Activated CD8-positive, alpha-beta memory T cell treated with anti-CD3 and anti-CD28 coated beads, Interleukin-2, amount 50 U/mL, for 24 hours (primary cell): ENCODE measurements around the gene YAE1.
"Not testable (repeated sequence)": the region's sequence is repeated elsewhere in the genome, so short reads cannot be mapped to it uniquely, and the experiment has no call there.

Experiments used
- DNase-seq: peaks from one replicate; pipeline ENCODE4 v3.0.0-alpha.2; 2020; ENCODE audit errors: extremely low read depth

Gene YAE1

GRCh38 chr7:39566023-39566921, at the start of gene YAE1:
Gene YAE1, plus strand, starts transcription at chr7:39566404. Its CDS starts 15 bp downstream, at chr7:39566419.
- DNase-seq = peak; percentile 56

GRCh38 chr7:39516498-39516897, 49.7 kb upstream of the YAE1 start:
- DNase-seq = no peak

GRCh38 chr7:39517240-39517639, 49.0 kb upstream of the YAE1 start:
- no peak for DNase-seq

GRCh38 chr7:39525926-39526325, 40.3 kb upstream of the YAE1 start:
- DNase-seq = no peak

GRCh38 chr7:39526666-39527065, 39.5 kb upstream of the YAE1 start:
- DNase-seq = no peak

- no peak for DNase-seq
Measured at GRCh38 chr7:39527296-39527695, 38.9 kb upstream of the YAE1 start.

GRCh38 chr7:39527951-39528350, 38.3 kb upstream of the YAE1 start:
- DNase-seq = no peak

- DNase-seq = no peak
Measured at GRCh38 chr7:39528849-39529248, 37.4 kb upstream of the YAE1 start.

- no peak for DNase-seq
Measured at GRCh38 chr7:39529582-39529981, 36.6 kb upstream of the YAE1 start.

GRCh38 chr7:39530971-39531370, 35.2 kb upstream of the YAE1 start:
- no peak for DNase-seq

GRCh38 chr7:39531818-39532217, 34.4 kb upstream of the YAE1 start:
- no peak for DNase-seq

GRCh38 chr7:39532832-39533231, 33.4 kb upstream of the YAE1 start:
- DNase-seq = no peak

- no peak for DNase-seq
Measured at GRCh38 chr7:39534599-39534998, 31.6 kb upstream of the YAE1 start.

- DNase-seq = no peak
Measured at GRCh38 chr7:39535064-39535463, 31.1 kb upstream of the YAE1 start.

- DNase-seq = no peak
Measured at GRCh38 chr7:39535720-39536119, 30.5 kb upstream of the YAE1 start.

GRCh38 chr7:39536951-39537350, 29.3 kb upstream of the YAE1 start:
- DNase-seq = no peak

GRCh38 chr7:39539816-39540215, 26.4 kb upstream of the YAE1 start:
- DNase-seq = no peak

- DNase-seq = no peak
Measured at GRCh38 chr7:39540320-39540719, 25.9 kb upstream of the YAE1 start.

- DNase-seq = no peak
Measured at GRCh38 chr7:39541511-39541910, 24.7 kb upstream of the YAE1 start.

GRCh38 chr7:39544774-39545173, 21.4 kb upstream of the YAE1 start:
- not testable (repeated sequence) for DNase-seq

GRCh38 chr7:39547336-39547735, 18.9 kb upstream of the YAE1 start:
- DNase-seq = no peak

- DNase-seq = no peak
Measured at GRCh38 chr7:39550411-39550810, 15.8 kb upstream of the YAE1 start.

- no peak for DNase-seq
Measured at GRCh38 chr7:39553436-39553835, 12.8 kb upstream of the YAE1 start.
